HG03432 (cell line): ENCODE results near the gene MDM1.
A peak's percentile ranks its signal among the peaks of the same experiment; 100 is the strongest.

Source experiments
- ATAC-seq: cut with Tn5 transposase; IDR thresholded peaks from one replicate; pipeline ENCODE4 v1.9.1; 2021; ENCODE audit warnings: mild to moderate bottlenecking, moderate library complexity; ENCODE audit not compliant: unreplicated experiment

The MDM1 gene

GRCh38 chr12:68326716-68327115, 5.4 kb downstream of the MDM1 start:
- no peak for ATAC-seq

GRCh38 chr12:68325966-68326365, 6.2 kb downstream of the MDM1 start:
- ATAC-seq: no peak

- no peak for ATAC-seq
These were observed 7.6 kb downstream of the MDM1 start for GRCh38 chr12:68324531-68324930.

DNA sequence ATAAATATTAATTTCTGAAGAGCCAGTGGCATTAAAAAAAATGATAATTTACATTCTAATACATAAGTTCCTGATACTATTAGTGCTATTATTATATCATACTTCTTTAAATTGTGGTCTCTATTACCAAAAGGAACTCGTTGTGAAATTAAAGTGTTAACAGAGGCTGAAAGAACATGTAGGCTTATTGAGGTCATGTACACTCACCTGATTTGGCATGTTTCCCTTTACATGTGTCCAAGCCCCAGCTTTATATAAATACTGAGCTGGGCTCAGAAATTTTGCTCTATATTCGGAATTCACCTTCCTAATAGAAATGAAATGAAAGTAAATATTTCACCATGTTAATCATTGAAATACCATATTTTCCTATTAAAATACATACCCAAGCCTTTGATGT, 11.0 kb downstream of the MDM1 start:
- ATAC-seq: no peak

GRCh38 chr12:68319988-68320623, 12.1 kb downstream of the MDM1 start:
- no peak for ATAC-seq

- ATAC-seq: no peak
These were observed 15.0 kb downstream of the MDM1 start for GRCh38 chr12:68317047-68317667.

- no peak for ATAC-seq
These were observed 21.8 kb downstream of the MDM1 start for GRCh38 chr12:68310370-68310769.

GRCh38 chr12:68306564-68306963, 25.6 kb downstream of the MDM1 start:
- ATAC-seq: peak; percentile 58

- peak; percentile 57 for ATAC-seq
These were observed 26.9 kb downstream of the MDM1 start for GRCh38 chr12:68305278-68305677.

- no peak for ATAC-seq
These were observed 27.5 kb downstream of the MDM1 start for GRCh38 chr12:68304626-68305025.

DNA sequence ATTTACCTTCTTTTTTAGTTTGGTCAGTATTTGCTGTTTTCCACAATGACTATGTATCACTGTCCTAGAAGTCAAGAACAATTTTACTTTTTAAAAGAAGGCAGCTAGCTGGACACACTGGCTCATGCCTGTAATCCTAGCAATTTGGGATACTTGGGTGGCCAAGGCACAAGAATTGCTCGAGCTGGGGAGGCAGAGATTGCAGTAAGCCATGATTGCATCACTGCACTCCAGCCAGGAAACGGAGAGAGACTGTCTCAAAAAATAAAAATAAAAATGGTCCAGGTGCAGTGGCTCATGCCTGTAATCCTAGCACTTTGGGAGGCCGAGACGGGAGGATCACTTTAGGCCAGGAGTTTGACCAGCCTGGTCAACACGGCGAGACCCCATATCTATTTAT, 28.3 kb downstream of the MDM1 start:
- no peak for ATAC-seq

GRCh38 chr12:68297929-68298328, 34.2 kb downstream of the MDM1 start:
- ATAC-seq: no peak

- no peak for ATAC-seq
These were observed 37.9 kb downstream of the MDM1 start for GRCh38 chr12:68294251-68294650.

- ATAC-seq: no peak
These were observed 38.8 kb downstream of the MDM1 start for GRCh38 chr12:68293347-68293746.

- ATAC-seq: no peak
These were observed 39.8 kb downstream of the MDM1 start for GRCh38 chr12:68292151-68292943.

GRCh38 chr12:68291396-68292036, 40.6 kb downstream of the MDM1 start:
- no peak for ATAC-seq

DNA sequence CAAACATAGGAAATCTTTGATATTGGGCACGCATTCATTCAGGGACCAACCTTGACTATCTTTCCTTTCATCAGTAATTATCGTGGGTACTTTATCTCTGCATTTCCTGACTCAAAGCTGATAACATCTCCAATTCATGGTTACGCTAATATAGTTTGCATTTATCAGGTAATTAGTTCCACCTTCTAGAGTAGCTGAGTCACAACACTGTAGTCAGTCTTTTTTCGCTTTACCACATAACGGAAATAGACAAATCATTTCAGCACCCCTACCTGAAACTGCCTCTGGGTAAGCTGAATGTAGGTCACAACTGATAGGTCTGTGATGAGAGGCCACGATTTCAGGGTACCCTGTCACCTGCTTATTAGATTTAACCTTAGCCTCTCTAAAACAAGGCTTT, 42.0 kb downstream of the MDM1 start:
- ATAC-seq: peak; percentile 98

DNA sequence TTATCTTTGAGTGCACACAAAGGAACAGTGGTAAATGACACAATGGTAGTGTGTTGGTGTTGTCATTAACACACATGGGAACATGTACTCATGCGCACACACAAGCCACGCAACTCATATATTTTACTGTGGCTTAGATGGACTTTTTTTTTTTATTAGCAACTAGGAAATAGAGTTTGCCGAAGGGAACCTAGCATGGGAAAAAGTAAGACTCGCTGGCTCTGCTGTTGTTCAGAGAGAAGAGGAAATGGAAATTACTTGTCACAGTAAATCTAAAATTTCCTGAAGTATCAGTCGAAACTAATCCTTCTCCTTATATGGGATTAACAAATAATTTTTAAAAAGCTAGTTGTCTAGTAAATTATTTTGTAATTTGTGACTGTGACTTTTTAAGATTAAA, 45.1 kb downstream of the MDM1 start:
- ATAC-seq: no peak

- no peak for ATAC-seq
These were observed 45.8 kb downstream of the MDM1 start for GRCh38 chr12:68286396-68286795.

DNA sequence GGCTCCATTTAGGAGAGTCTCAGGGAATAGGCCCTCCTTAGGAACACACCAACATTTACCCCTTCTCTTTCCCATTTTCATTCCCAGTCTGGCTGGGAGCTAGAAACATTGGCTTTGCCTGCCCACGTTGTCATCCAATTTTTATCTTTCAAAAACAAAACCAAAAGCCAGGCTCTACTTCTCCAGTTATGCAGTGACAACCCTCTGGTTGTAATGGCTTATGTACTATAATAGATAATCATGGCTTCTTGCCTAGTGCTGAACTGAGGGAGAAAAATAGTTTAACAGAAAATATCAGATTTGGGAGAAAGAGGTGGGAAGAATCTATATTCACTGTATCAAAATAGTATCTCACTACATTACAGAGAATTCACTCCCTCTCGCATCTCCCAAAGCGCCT, 46.6 kb downstream of the MDM1 start:
- ATAC-seq: no peak

- no peak for ATAC-seq
These were observed 50.7 kb downstream of the MDM1 start for GRCh38 chr12:68281322-68282077.
